ENCODE results near the gene RBM6. TPM values are rescaled to one million over a fixed set of nuclear protein-coding genes. Genes with fewer than 3 reads are reported as not detected.
"Not testable (repeated sequence)": the region's sequence is repeated elsewhere in the genome, so short reads cannot be mapped to it uniquely, and the experiment has no call there.

The RBM6 gene
- total RNA-seq, 1 experiment from 2014 or later, result 118 TPM

DNA sequence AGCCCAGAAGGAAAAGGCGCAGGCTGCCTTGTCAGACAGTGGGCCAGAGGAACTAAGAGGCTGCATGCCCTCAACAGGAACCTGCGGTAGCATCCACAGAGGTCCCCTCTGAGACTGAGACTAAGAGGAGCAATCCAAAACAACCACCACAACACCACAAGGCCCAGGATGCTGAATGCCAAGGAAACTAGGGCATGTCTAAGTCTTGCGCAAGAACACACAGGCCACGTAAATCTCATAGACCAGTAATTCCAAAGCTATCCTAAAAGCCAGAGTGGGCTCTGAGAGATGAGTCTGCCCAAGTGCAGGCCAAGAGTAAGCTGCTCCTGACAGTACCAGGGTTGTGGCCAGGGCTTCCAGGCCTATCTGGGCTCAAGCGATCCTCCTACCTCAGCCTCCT, 23.3 kb upstream of the RBM6 start (continued):
- TF ChIP-seq NR1H2 (CRISPR knock-in tag; IDR thresholded peaks at IDR 0.05) (no peak), ELF4 (CRISPR knock-in tag; IDR thresholded peaks at IDR 0.05; ENCODE audit: low read depth) (no peak)

DNA sequence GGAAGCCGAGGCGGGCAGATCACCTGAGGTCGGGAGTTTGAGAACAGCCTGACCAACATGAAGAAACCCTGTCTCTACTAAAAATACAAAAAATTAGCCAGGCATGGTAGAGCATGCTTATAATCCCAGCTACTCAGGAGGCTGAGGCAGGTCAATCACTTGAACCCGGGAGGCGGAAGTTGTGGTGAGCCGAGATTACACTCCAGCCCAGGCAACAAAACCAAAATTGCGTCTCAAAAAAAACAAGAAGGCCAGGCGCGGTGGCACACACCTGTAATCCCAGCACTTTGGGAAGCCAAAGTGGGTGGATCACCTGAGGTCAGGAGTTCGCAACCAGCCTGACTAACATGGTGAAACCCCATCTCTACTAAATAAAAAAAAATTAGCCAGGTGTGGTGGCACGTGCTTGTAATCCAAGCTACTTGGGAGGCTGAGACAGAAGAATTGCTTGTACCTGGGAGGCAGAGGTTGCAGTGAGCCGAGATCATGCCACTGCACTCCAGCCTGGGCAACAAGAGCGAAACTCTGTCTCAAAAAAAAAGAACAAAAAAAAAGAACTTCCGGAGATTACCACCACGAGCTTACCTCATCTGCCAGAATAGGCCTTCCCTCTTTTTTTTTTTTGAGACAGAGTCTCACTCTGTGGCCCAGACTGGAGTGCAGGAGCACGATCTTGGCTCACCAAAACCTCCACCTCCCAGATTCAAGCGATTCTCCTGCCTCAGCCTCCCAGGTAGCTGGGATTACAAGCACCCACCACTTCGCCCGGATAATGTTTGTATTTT, 22.0 kb upstream of the RBM6 start:
- H3K4me1 Mint-ChIP-seq; H3K36me3 Mint-ChIP-seq; H3K4me3 Mint-ChIP-seq; DNase-seq (ENCODE audit: low spot score); POLR2A ChIA-PET; H3K9me3 Mint-ChIP-seq; H3K27me3 Mint-ChIP-seq (ENCODE audit: low read depth); H3K27ac Mint-ChIP-seq; ATAC-seq: not testable (repeated sequence)
- CTCF ChIA-PET, result interaction anchor here (0.7 to 2.0 kb wide), 3 partner anchors 7 to 76 kb away, joined by 3 to 10 read pairs (median 5); partner anchors contain the start of gene MON1A

DNA sequence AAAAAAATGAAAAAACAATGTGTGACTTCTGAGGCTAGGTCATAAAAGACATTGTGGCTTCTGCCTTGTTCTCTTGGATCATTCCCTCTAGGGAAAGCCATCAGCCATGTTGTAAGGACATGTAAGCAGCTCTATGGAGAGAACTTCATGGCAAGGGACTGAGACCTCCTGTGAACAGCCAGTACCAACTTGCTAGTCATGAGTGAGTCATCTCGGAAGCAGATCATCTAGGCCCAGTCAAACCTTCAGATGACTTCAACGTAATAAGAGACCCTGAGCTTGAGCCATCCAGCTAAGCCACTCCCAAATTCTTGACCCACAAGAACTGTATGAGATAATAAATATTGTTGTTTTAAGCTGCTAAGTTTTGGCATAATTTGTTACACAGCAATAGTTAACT, 15.3 kb upstream of the RBM6 start:
- ChIA-PET CTCF (no interaction called here), POLR2A (interaction anchor here (1.2 kb wide), 1 partner anchor 16 kb away, joined by 3 read pairs; the partner anchor contains the start of gene RBM6)
- TF ChIP-seq, protein P1, sequence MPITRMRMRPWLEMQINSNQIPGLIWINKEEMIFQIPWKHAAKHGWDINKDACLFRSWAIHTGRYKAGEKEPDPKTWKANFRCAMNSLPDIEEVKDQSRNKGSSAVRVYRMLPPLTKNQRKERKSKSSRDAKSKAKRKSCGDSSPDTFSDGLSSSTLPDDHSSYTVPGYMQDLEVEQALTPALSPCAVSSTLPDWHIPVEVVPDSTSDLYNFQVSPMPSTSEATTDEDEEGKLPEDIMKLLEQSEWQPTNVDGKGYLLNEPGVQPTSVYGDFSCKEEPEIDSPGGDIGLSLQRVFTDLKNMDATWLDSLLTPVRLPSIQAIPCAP (CRISPR knock-in tag; IDR thresholded peaks at IDR 0.05), result no peak
- TF ChIP-seq, protein P2, sequence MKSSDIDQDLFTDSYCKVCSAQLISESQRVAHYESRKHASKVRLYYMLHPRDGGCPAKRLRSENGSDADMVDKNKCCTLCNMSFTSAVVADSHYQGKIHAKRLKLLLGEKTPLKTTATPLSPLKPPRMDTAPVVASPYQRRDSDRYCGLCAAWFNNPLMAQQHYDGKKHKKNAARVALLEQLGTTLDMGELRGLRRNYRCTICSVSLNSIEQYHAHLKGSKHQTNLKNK (CRISPR knock-in tag; IDR thresholded peaks at IDR 0.05), result no peak
- TF ChIP-seq GABPB1 (CRISPR knock-in tag; IDR thresholded peaks at IDR 0.05), result no peak
- no peak for TF ChIP-seq GRHL2 (CRISPR knock-in tag; IDR thresholded peaks at IDR 0.05; ENCODE audit: insufficient replicate concordance, severe bottlenecking)
- TF ChIP-seq, protein P3, sequence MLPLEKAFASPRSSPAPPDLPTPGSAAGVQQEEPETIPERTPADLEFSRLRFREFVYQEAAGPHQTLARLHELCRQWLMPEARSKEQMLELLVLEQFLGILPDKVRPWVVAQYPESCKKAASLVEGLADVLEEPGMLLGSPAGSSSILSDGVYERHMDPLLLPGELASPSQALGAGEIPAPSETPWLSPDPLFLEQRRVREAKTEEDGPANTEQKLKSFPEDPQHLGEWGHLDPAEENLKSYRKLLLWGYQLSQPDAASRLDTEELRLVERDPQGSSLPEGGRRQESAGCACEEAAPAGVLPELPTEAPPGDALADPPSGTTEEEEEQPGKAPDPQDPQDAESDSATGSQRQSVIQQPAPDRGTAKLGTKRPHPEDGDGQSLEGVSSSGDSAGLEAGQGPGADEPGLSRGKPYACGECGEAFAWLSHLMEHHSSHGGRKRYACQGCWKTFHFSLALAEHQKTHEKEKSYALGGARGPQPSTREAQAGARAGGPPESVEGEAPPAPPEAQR (CRISPR knock-in tag; IDR thresholded peaks at IDR 0.05), result no peak
- no peak for TF ChIP-seq ETV6 (CRISPR knock-in tag; IDR thresholded peaks at IDR 0.05)
- TF ChIP-seq, protein P4, sequence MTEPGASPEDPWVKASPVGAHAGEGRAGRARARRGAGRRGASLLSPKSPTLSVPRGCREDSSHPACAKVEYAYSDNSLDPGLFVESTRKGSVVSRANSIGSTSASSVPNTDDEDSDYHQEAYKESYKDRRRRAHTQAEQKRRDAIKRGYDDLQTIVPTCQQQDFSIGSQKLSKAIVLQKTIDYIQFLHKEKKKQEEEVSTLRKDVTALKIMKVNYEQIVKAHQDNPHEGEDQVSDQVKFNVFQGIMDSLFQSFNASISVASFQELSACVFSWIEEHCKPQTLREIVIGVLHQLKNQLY (CRISPR knock-in tag; IDR thresholded peaks at IDR 0.05), result no peak
- TF ChIP-seq TEAD1 (CRISPR knock-in tag; IDR thresholded peaks at IDR 0.05), result no peak
- TF ChIP-seq ELF4 (CRISPR knock-in tag; IDR thresholded peaks at IDR 0.05; ENCODE audit: low read depth), result no peak
- TF ChIP-seq ZNF396 (CRISPR knock-in tag; IDR thresholded peaks at IDR 0.05; ENCODE audit: borderline replicate concordance), result no peak
- TF ChIP-seq, protein P5, sequence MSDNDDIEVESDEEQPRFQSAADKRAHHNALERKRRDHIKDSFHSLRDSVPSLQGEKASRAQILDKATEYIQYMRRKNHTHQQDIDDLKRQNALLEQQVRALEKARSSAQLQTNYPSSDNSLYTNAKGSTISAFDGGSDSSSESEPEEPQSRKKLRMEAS (CRISPR knock-in tag; IDR thresholded peaks at IDR 0.05), result no peak
- no peak for TF ChIP-seq CREB1 (CRISPR knock-in tag; IDR thresholded peaks at IDR 0.05)
- no peak for TF ChIP-seq IRF2 (CRISPR knock-in tag; IDR thresholded peaks at IDR 0.05; ENCODE audit: borderline replicate concordance, low read depth)
- TF ChIP-seq, protein P6, sequence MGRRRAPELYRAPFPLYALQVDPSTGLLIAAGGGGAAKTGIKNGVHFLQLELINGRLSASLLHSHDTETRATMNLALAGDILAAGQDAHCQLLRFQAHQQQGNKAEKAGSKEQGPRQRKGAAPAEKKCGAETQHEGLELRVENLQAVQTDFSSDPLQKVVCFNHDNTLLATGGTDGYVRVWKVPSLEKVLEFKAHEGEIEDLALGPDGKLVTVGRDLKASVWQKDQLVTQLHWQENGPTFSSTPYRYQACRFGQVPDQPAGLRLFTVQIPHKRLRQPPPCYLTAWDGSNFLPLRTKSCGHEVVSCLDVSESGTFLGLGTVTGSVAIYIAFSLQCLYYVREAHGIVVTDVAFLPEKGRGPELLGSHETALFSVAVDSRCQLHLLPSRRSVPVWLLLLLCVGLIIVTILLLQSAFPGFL (CRISPR knock-in tag; IDR thresholded peaks at IDR 0.05; ENCODE audit: borderline replicate concordance), result no peak
- TF ChIP-seq, protein P7, sequence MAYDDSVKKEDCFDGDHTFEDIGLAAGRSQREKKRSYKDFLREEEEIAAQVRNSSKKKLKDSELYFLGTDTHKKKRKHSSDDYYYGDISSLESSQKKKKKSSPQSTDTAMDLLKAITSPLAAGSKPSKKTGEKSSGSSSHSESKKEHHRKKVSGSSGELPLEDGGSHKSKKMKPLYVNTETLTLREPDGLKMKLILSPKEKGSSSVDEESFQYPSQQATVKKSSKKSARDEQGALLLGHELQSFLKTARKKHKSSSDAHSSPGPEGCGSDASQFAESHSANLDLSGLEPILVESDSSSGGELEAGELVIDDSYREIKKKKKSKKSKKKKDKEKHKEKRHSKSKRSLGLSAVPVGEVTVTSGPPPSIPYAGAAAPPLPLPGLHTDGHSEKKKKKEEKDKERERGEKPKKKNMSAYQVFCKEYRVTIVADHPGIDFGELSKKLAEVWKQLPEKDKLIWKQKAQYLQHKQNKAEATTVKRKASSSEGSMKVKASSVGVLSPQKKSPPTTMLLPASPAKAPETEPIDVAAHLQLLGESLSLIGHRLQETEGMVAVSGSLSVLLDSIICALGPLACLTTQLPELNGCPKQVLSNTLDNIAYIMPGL (CRISPR knock-in tag; IDR thresholded peaks at IDR 0.05), result no peak
- TF ChIP-seq, protein P8, sequence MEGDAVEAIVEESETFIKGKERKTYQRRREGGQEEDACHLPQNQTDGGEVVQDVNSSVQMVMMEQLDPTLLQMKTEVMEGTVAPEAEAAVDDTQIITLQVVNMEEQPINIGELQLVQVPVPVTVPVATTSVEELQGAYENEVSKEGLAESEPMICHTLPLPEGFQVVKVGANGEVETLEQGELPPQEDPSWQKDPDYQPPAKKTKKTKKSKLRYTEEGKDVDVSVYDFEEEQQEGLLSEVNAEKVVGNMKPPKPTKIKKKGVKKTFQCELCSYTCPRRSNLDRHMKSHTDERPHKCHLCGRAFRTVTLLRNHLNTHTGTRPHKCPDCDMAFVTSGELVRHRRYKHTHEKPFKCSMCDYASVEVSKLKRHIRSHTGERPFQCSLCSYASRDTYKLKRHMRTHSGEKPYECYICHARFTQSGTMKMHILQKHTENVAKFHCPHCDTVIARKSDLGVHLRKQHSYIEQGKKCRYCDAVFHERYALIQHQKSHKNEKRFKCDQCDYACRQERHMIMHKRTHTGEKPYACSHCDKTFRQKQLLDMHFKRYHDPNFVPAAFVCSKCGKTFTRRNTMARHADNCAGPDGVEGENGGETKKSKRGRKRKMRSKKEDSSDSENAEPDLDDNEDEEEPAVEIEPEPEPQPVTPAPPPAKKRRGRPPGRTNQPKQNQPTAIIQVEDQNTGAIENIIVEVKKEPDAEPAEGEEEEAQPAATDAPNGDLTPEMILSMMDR (IDR thresholded peaks at IDR 0.05), result no peak
- TF ChIP-seq, protein P9, sequence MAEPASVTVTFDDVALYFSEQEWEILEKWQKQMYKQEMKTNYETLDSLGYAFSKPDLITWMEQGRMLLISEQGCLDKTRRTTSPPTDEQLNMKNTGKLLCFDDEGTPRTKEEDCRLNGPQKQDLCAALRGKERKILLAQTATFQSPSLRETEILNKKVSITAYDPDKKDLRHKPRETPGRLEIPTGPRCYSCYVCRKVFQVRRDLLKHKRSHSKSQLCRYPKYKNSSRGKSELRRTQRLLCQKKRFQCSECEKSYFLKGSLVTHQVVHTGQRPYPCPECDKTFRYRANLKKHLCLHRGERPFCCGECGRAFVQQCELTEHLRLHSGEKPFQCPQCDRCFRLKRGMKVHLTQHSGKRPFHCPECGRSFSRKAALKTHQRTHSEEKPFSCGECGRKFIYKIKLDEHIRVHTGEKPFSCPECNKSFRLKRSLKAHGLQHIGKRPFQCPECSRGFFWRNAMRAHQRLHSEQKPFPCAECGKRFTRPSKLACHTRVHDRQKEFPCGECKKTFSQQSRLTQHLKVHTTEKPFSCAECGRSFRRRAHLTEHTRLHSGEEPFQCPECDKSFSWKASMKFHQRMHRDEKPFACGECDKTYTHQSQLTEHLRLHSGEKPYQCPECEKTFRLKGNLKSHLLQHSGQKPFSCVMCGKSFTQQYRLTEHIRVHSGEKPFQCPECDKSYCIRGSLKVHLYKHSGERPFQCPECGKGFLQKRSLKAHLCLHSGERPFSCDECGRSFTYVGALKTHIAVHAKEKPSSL (CRISPR knock-in tag; conservative IDR thresholded peaks at IDR 0.05), result no peak
- TF ChIP-seq, protein P10, sequence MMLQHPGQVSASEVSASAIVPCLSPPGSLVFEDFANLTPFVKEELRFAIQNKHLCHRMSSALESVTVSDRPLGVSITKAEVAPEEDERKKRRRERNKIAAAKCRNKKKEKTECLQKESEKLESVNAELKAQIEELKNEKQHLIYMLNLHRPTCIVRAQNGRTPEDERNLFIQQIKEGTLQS (CRISPR knock-in tag; conservative IDR thresholded peaks at IDR 0.05), result no peak
- Mint-ChIP-seq H3K4me1 (peaks cover 8% of the 10 kb centered on the region), H3K36me3 (no peaks in the 10 kb centered on the region), H3K27me3 (ENCODE audit: low read depth) (no peaks in the 10 kb centered on the region), H3K9me3 (no peaks in the 10 kb centered on the region), H3K27ac (no peak overlapping the region), H3K4me3 (no peak overlapping the region)
- DNase-seq (ENCODE audit: low spot score) (no peak), ATAC-seq (no peak)
